Activated naive CD4-positive, alpha-beta T cell treated with anti-CD3 and anti-CD28 coated beads, Interleukin-2, amount 50 U/mL, for 72 hours (primary cell): Measurements from ENCODE around the gene AHSG. TPM values are rescaled to one million over a fixed set of nuclear protein-coding genes. Genes with fewer than 3 reads are reported as not detected.

Source experiments
- ATAC-seq, 2 donors: fragments of 150-1000 bp; cut with Tn5 transposase; 2 replicates each; pipeline ENCODE4 v1.10.0; 2021; ENCODE audit warnings: mild to moderate bottlenecking in 2 of 2, moderate library complexity in 2 of 2
- DNase-seq, 2 donors: peaks; one replicate each; pipeline ENCODE4 v3.0.0; 2021 to 2022; ENCODE audit warnings: low spot score in 2 of 2
- H3K27ac Mint-ChIP-seq, 2 donors: one replicate each; pipeline ENCODE4 v1.8.0; 2022; ENCODE audit warnings: mild to moderate bottlenecking in 2 of 2, mixed read lengths in 2 of 2
- H3K36me3 Mint-ChIP-seq, 2 donors: one replicate each; pipeline ENCODE4 v1.8.0; 2022; ENCODE audit warnings: mixed read lengths in 2 of 2
- H3K9me3 Mint-ChIP-seq, 2 donors: one replicate each; pipeline ENCODE4 v1.8.0; 2022; ENCODE audit warnings: mixed read lengths in 2 of 2
- total RNA-seq, 2 donors: library from RNA; stranded (reverse); gene quantifications; one replicate each; pipeline ENCODE4 v1.2.3, GENCODE V29; 2022

AHSG gene
- total RNA-seq, 2 donors from 2014 or later: 0.25 TPM; not detected in 1

GRCh38 chr3:186589121-186589520 lies 23.7 kb upstream of the AHSG start:
- DNase-seq (no peak), ATAC-seq (no peak)
- Mint-ChIP-seq H3K36me3 (peaks cover 0 to 3% of the 10 kb centered on the region in 2 donors), H3K9me3 (no peaks in the 10 kb centered on the region), H3K27ac (no peak overlapping the region)

GRCh38 chr3:186589856-186590579 lies 22.8 kb upstream of the AHSG start:
- DNase-seq (no peak), ATAC-seq (peak; percentile 46 to 83)
- no peaks in the 10 kb centered on the region for H3K36me3 Mint-ChIP-seq
- no peaks in the 10 kb centered on the region for H3K9me3 Mint-ChIP-seq
- H3K27ac Mint-ChIP-seq: peak overlapping the region; percentile 8 to 28

- DNase-seq (no peak), ATAC-seq (no peak)
- Mint-ChIP-seq H3K36me3 (no peaks in the 10 kb centered on the region), H3K27ac (peak overlapping the region in 1 of 2 donors; percentile 28), H3K9me3 (no peaks in the 10 kb centered on the region)
Observed at GRCh38 chr3:186590580-186591295, 22.1 kb upstream of the AHSG start.

GRCh38 chr3:186592682-186593081 lies 20.2 kb upstream of the AHSG start:
- DNase-seq (no peak), ATAC-seq (no peak)
- Mint-ChIP-seq H3K36me3 (no peaks in the 10 kb centered on the region), H3K9me3 (no peaks in the 10 kb centered on the region), H3K27ac (no peak overlapping the region)

GRCh38 chr3:186593862-186594261 lies 19.0 kb upstream of the AHSG start:
- H3K27ac Mint-ChIP-seq: no peak overlapping the region
- H3K9me3 Mint-ChIP-seq: no peaks in the 10 kb centered on the region
- DNase-seq (no peak), ATAC-seq (no peak)
- H3K36me3 Mint-ChIP-seq: no peaks in the 10 kb centered on the region

- ATAC-seq (no peak), DNase-seq (no peak)
- Mint-ChIP-seq H3K27ac (no peak overlapping the region), H3K36me3 (no peaks in the 10 kb centered on the region), H3K9me3 (no peaks in the 10 kb centered on the region)
Observed at GRCh38 chr3:186594591-186595113, 18.2 kb upstream of the AHSG start.

- H3K27ac Mint-ChIP-seq: peak overlapping the region in 1 of 2 donors; percentile 82
- no peaks in the 10 kb centered on the region for H3K36me3 Mint-ChIP-seq
- ATAC-seq (no peak), DNase-seq (no peak)
- no peaks in the 10 kb centered on the region for H3K9me3 Mint-ChIP-seq
Observed at GRCh38 chr3:186596568-186597287, 16.1 kb upstream of the AHSG start.

GRCh38 chr3:186598108-186598784 lies 14.6 kb upstream of the AHSG start:
- ATAC-seq: no peak
- no peaks in the 10 kb centered on the region for H3K36me3 Mint-ChIP-seq
- DNase-seq: no peak
- no peaks in the 10 kb centered on the region for H3K9me3 Mint-ChIP-seq
- H3K27ac Mint-ChIP-seq: no peak overlapping the region

GRCh38 chr3:186598794-186599141 lies 14.1 kb upstream of the AHSG start:
- DNase-seq (no peak), ATAC-seq (no peak)
- H3K27ac Mint-ChIP-seq: no peak overlapping the region
- no peaks in the 10 kb centered on the region for H3K36me3 Mint-ChIP-seq
- H3K9me3 Mint-ChIP-seq: no peaks in the 10 kb centered on the region

- no peak for DNase-seq
- ATAC-seq: no peak
- Mint-ChIP-seq H3K36me3 (no peaks in the 10 kb centered on the region), H3K9me3 (no peaks in the 10 kb centered on the region), H3K27ac (peak overlapping the region in 1 of 2 donors; percentile 8)
Observed at GRCh38 chr3:186599142-186599784, 13.6 kb upstream of the AHSG start.

- H3K36me3 Mint-ChIP-seq: no peaks in the 10 kb centered on the region
- peak overlapping the region in 1 of 2 donors; percentile 8 for H3K27ac Mint-ChIP-seq
- no peaks in the 10 kb centered on the region for H3K9me3 Mint-ChIP-seq
- ATAC-seq (no peak), DNase-seq (no peak)
Observed at GRCh38 chr3:186599785-186600166, 13.1 kb upstream of the AHSG start.

GRCh38 chr3:186600896-186601295 lies 12.0 kb upstream of the AHSG start:
- H3K36me3 Mint-ChIP-seq: no peaks in the 10 kb centered on the region
- no peak overlapping the region for H3K27ac Mint-ChIP-seq
- H3K9me3 Mint-ChIP-seq: no peaks in the 10 kb centered on the region
- no peak for ATAC-seq
- DNase-seq: no peak

GRCh38 chr3:186603159-186603558 lies 9.7 kb upstream of the AHSG start:
- no peak for ATAC-seq

GRCh38 chr3:186605078-186605477 lies 7.8 kb upstream of the AHSG start:
- Mint-ChIP-seq H3K9me3 (no peaks in the 10 kb centered on the region), H3K36me3 (no peaks in the 10 kb centered on the region), H3K27ac (no peak overlapping the region)
- no peak for ATAC-seq
- DNase-seq: no peak

More at GRCh38 chr3:186603159-186603558, 9.7 kb upstream of the AHSG start:
- DNase-seq: no peak
- Mint-ChIP-seq H3K27ac (no peak overlapping the region), H3K36me3 (no peaks in the 10 kb centered on the region), H3K9me3 (no peaks in the 10 kb centered on the region)

- DNase-seq (no peak), ATAC-seq (no peak)
- no peaks in the 10 kb centered on the region for H3K9me3 Mint-ChIP-seq
- no peak overlapping the region for H3K27ac Mint-ChIP-seq
- H3K36me3 Mint-ChIP-seq: no peaks in the 10 kb centered on the region
Observed at GRCh38 chr3:186605561-186606545, 7.0 kb upstream of the AHSG start.
